OCI-LY7 (cell line): Measurements from ENCODE around the gene SYT4. TPM values are rescaled to one million over a fixed set of nuclear protein-coding genes. Genes with fewer than 3 reads are reported as not detected.
"Not testable (repeated sequence)": the region's sequence is repeated elsewhere in the genome, so short reads cannot be mapped to it uniquely, and the experiment has no call there.

Experiments used
- BruUV-seq: library from RNA; stranded (reverse); fragments of 400-500 nt; replicated peaks from 2 replicates; lab custom pipeline; 2021; lab: Mats Ljungman, UMichigan
- CTCF ChIA-PET: fragments of 300-600 bp; sonication (Branson Sonifier 250); formaldehyde crosslinking; loops from one replicate; lab custom pipeline; 2022; ENCODE audit warnings: antibody characterized with exemption; ENCODE audit not compliant: unreplicated experiment; lab: Charles Lee
- POLR2A ChIA-PET: fragments of 300-600 bp; sonication (Branson Sonifier 250); formaldehyde crosslinking; loops from one replicate; lab custom pipeline; 2022; ENCODE audit warnings: antibody characterized with exemption; lab: Charles Lee
- DNase-seq: peaks from one replicate; pipeline ENCODE4 v3.0.0-alpha.2; 2015; ENCODE audit warnings: low spot score
- H2AFZ ChIP-seq: fragments of 200-600 bp; sonication (generic), shearing (Covaris generic); 2 replicates; pipeline ENCODE4 v1.6.1; 2014; ENCODE audit warnings: mild to moderate bottlenecking, antibody characterized with exemption, low read length, moderate library complexity
- H3K27ac ChIP-seq: fragments of 200-600 bp; sonication (generic); 2 replicates; pipeline ENCODE4 v1.5.1; 2014; ENCODE audit warnings: mixed run types, low read depth, mild to moderate bottlenecking, moderate library complexity, low read length, inconsistent platforms; ENCODE audit not compliant: poor library complexity, severe bottlenecking
- H3K36me3 ChIP-seq: fragments of 200-600 bp; sonication (generic); 2 replicates; pipeline ENCODE4 v1.6.1; 2014; ENCODE audit warnings: mild to moderate bottlenecking, antibody characterized with exemption, low read length, moderate library complexity, mixed read lengths; ENCODE audit not compliant: insufficient read depth
- H3K4me1 ChIP-seq: fragments of 200-600 bp; sonication (generic); 2 replicates; pipeline ENCODE4 v1.5.1; 2014; ENCODE audit warnings: mild to moderate bottlenecking, low read length; ENCODE audit not compliant: insufficient read depth, poor library complexity, severe bottlenecking
- H3K4me2 ChIP-seq: fragments of 200-600 bp; sonication (generic); 2 replicates; pipeline ENCODE4 v1.6.1; 2014; ENCODE audit warnings: mild to moderate bottlenecking, low read length
- H3K4me3 ChIP-seq: fragments of 200-600 bp; sonication (generic); 2 replicates; pipeline ENCODE4 v1.5.1; 2014; ENCODE audit warnings: mild to moderate bottlenecking, low read depth, low read length; ENCODE audit not compliant: poor library complexity, severe bottlenecking
- H3K79me2 ChIP-seq: fragments of 200-600 bp; sonication (generic); 2 replicates; pipeline ENCODE4 v1.6.1; 2016; ENCODE audit warnings: low read depth, mild to moderate bottlenecking, low read length, moderate library complexity, mixed read lengths; ENCODE audit not compliant: insufficient read depth
- H3K9me2 ChIP-seq: fragments of 200-600 bp; sonication (generic); 2 replicates; pipeline ENCODE4 v1.6.1; 2016; ENCODE audit warnings: mild to moderate bottlenecking, low read length, mixed read lengths; ENCODE audit not compliant: insufficient read depth
- H3K9me3 ChIP-seq: fragments of 200-600 bp; sonication (generic); 2 replicates; pipeline ENCODE4 v1.6.1; 2014; ENCODE audit warnings: mild to moderate bottlenecking, mixed run types, low read length, mixed read lengths
- H4K20me1 ChIP-seq: fragments of 200-600 bp; sonication (generic); 2 replicates; pipeline ENCODE4 v1.6.1; 2014; ENCODE audit warnings: mild to moderate bottlenecking, antibody characterized with exemption, low read length, moderate library complexity, mixed read lengths; ENCODE audit not compliant: insufficient read depth
- CTCF ChIP-seq: fragments of 200-600 bp; sonication (generic); conservative IDR thresholded peaks from 2 replicates; pipeline ENCODE4 v1.5.1; 2014; ENCODE audit warnings: mild to moderate bottlenecking, antibody characterized with exemption, low read length, moderate library complexity, mixed read lengths
- EZH2phosphoT487 ChIP-seq: fragments of 200-600 bp; sonication (generic); IDR thresholded peaks from 2 replicates; pipeline ENCODE4 v1.6.1; 2018; ENCODE audit warnings: low read depth, borderline replicate concordance, mild to moderate bottlenecking, mixed run types, antibody characterized with exemption, low read length, moderate library complexity, mixed read lengths
- intact Hi-C: fragments of 100-400 bp; cut with micrococcal nuclease; formaldehyde crosslinking; loops from one replicate; pipeline ENCODE4 v1.10.0; 2022; ENCODE audit not compliant: unreplicated experiment
- total RNA-seq, 2 experiments: library from RNA; depleted of rRNA in 1 of 2; stranded (reverse); fragments of >200 nt in 1 of 2; shearing (Covaris generic) in 1 of 2; gene quantifications; 2 replicates each; pipeline ENCODE4 v1.2.3, GENCODE V29; 2014 to 2022

SYT4 gene
- total RNA-seq, 2 experiments from 2014 or later = not detected

DNA sequence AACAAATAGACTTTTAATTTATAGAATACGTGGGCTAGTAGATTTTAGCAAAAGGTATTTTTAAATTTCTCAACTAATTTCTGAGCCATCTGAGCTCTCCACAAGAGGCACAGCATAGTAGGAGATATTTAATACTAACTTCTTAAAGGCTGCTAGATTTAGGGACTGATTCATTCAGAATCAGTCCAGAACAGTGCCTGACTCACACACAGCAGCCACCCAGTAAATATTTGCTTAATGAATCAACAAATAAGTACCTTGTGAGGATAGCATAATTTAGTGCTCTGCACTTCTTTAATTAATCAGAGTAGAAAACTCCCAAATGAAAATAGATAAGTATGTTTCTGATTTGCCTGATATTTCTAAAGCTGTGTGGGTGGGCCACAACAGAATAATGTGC is 35.6 kb upstream of the SYT4 start:
- no peaks in the 10 kb centered on the region for H3K79me2 ChIP-seq
- no peak overlapping the region for H3K4me3 ChIP-seq
- no peak overlapping the region for H3K27ac ChIP-seq
- CTCF ChIA-PET = no interaction called here
- no peak for DNase-seq
- TF ChIP-seq EZH2phosphoT487 (no peak), CTCF (no peak)
- no peaks in the 10 kb centered on the region for H3K36me3 ChIP-seq
- no peaks in the 10 kb centered on the region for H3K4me1 ChIP-seq
- H3K9me2 ChIP-seq = no peaks in the 10 kb centered on the region
- H3K4me2 ChIP-seq = no peak overlapping the region
- H3K9me3 ChIP-seq = no peaks in the 10 kb centered on the region
- no peak overlapping the region for H2AFZ ChIP-seq
- POLR2A ChIA-PET = interaction anchor here (1.1 kb wide), 1 partner anchor 14 kb away, joined by 3 read pairs; no protein-coding TSS in a partner anchor
- intact Hi-C loops = no loop called here
- no TSS peak for BruUV-seq
- H4K20me1 ChIP-seq = no peaks in the 10 kb centered on the region

GRCh38 chr18:43310239-43310638 is 32.9 kb upstream of the SYT4 start:
- intact Hi-C loops = no loop called here
- TF ChIP-seq CTCF = no peak
- TF ChIP-seq EZH2phosphoT487 = no peak
- CTCF ChIA-PET = no interaction called here
- DNase-seq = no peak
- POLR2A ChIA-PET = no interaction called here
- Histone ChIP-seq H2AFZ (no peak overlapping the region), H3K79me2 (no peaks in the 10 kb centered on the region), H3K4me3 (no peak overlapping the region), H3K27ac (no peak overlapping the region), H3K36me3 (no peaks in the 10 kb centered on the region), H3K9me2 (no peaks in the 10 kb centered on the region), H4K20me1 (no peaks in the 10 kb centered on the region), H3K4me2 (no peak overlapping the region), H3K4me1 (no peaks in the 10 kb centered on the region), H3K9me3 (no peaks in the 10 kb centered on the region)
- no TSS peak for BruUV-seq

- H4K20me1 ChIP-seq = no peaks in the 10 kb centered on the region
- no TSS peak for BruUV-seq
- H3K4me3 ChIP-seq = no peak overlapping the region
- no peaks in the 10 kb centered on the region for H3K4me1 ChIP-seq
- H3K9me3 ChIP-seq = no peaks in the 10 kb centered on the region
- no peak for TF ChIP-seq EZH2phosphoT487
- TF ChIP-seq CTCF = no peak
- CTCF ChIA-PET = no interaction called here
- H3K79me2 ChIP-seq = no peaks in the 10 kb centered on the region
- H3K4me2 ChIP-seq = no peak overlapping the region
- intact Hi-C loops = no loop called here
- POLR2A ChIA-PET = interaction anchor here (0.7 kb wide), 1 partner anchor 174 kb away, joined by 3 read pairs; no protein-coding TSS in a partner anchor
- no peak overlapping the region for H3K27ac ChIP-seq
- no peak for DNase-seq
- no peak overlapping the region for H2AFZ ChIP-seq
- no peaks in the 10 kb centered on the region for H3K36me3 ChIP-seq
- no peaks in the 10 kb centered on the region for H3K9me2 ChIP-seq
Observed at GRCh38 chr18:43303376-43303775, 26.1 kb upstream of the SYT4 start.

- H3K4me2 ChIP-seq, H3K4me3 ChIP-seq, H3K9me2 ChIP-seq, H3K9me3 ChIP-seq, POLR2A ChIA-PET, intact Hi-C loops, H2AFZ ChIP-seq, BruUV-seq, H4K20me1 ChIP-seq, H3K4me1 ChIP-seq, H3K36me3 ChIP-seq, H3K79me2 ChIP-seq, CTCF ChIA-PET, H3K27ac ChIP-seq, DNase-seq: not testable (repeated sequence)
Observed at GRCh38 chr18:43286187-43286586, 8.9 kb upstream of the SYT4 start.
